GM12878 (cell line): Measurements from ENCODE around the gene PLB1. TPM values are rescaled to one million over a fixed set of nuclear protein-coding genes. Genes with fewer than 3 reads are reported as not detected.

Source experiments
- ATAC-seq: fragments of 200-7000 bp; cut with Tn5 transposase; 3 replicates; pipeline ENCODE4 v1.9.1; 2020; ENCODE audit warnings: mild to moderate bottlenecking, moderate library complexity
- BruUV-seq: library from RNA; stranded (reverse); fragments of 400-500 nt; replicated peaks from 2 replicates; lab custom pipeline; 2021; lab: Mats Ljungman, UMichigan
- CTCF ChIA-PET: fragments of 300-600 bp; sonication (Branson Sonifier 250); formaldehyde crosslinking; extraction: SDS; loops from one replicate; lab custom pipeline; 2021; ENCODE audit warnings: inconsistent platforms; lab: Yijun Ruan, JAX
- POLR2A ChIA-PET: fragments of 350-600 bp; formaldehyde crosslinking; extraction: SDS; loops from one replicate; lab custom pipeline; 2021; ENCODE audit warnings: inconsistent platforms; lab: Charles Lee
- RAD21 ChIA-PET: fragments of 300-600 bp; sonication (Branson Sonifier 250); formaldehyde crosslinking; loops from one replicate; lab custom pipeline; 2023; ENCODE audit warnings: antibody characterized with exemption; ENCODE audit not compliant: unreplicated experiment; lab: Charles Lee
- SMC1A ChIA-PET: fragments of 300-600 bp; sonication (Branson Sonifier 250); formaldehyde crosslinking; loops from one replicate; lab custom pipeline; 2023; ENCODE audit not compliant: unreplicated experiment, uncharacterized antibody; lab: Charles Lee
- DNase-seq: peaks from one replicate; pipeline ENCODE4 v3.0.0-alpha.2; 2011; ENCODE audit warnings: low read depth, low spot score
- FAIRE-seq: peaks from 3 replicates; lab custom pipeline; 2011; peaks lifted over from hg19 to GRCh38; lab: Jason Lieb, UNC
- H2AFZ ChIP-seq: 2 replicates; pipeline ENCODE4 v1.6.0; 2011; ENCODE audit warnings: low read depth, low read length, control low read depth; ENCODE audit not compliant: control insufficient read depth
- H3K27ac ChIP-seq: 2 replicates; pipeline ENCODE4 v1.5.1; 2011; ENCODE audit warnings: control low read depth; ENCODE audit not compliant: control insufficient read depth, insufficient read depth
- H3K27me3 ChIP-seq, 2 experiments: replicated peaks in 1 of 2; 2 replicates each; pipeline versions ENCODE4 v1.6.0 to v1.6.1; 2011; ENCODE audit warnings: low read length in 1 of 2; ENCODE audit not compliant: control insufficient read depth in 2 of 2, insufficient read depth in 2 of 2
- H3K36me3 ChIP-seq, 2 experiments: 2 replicates each; pipeline ENCODE4 v1.5.1; 2011; ENCODE audit warnings: low read length in 1 of 2; ENCODE audit not compliant: control insufficient read depth in 2 of 2, insufficient read depth in 2 of 2
- H3K4me1 ChIP-seq: 2 replicates; pipeline ENCODE4 v1.6.1; 2011; ENCODE audit warnings: mild to moderate bottlenecking, low read length, moderate library complexity, mixed read lengths; ENCODE audit not compliant: control insufficient read depth, insufficient read depth
- H3K4me2 ChIP-seq: 2 replicates; pipeline ENCODE4 v1.6.0; 2011; ENCODE audit warnings: control low read depth; ENCODE audit not compliant: control insufficient read depth, insufficient read depth
- H3K4me3 ChIP-seq: fragments of 200-600 bp; sonication (generic); 2 replicates; pipeline ENCODE4 v1.5.1; 2016
- H3K79me2 ChIP-seq: 2 replicates; pipeline ENCODE4 v1.6.0; 2011; ENCODE audit warnings: low read length; ENCODE audit not compliant: control insufficient read depth, insufficient read depth
- H3K9ac ChIP-seq: 2 replicates; pipeline ENCODE4 v1.8.0; 2011; ENCODE audit warnings: low read length, control low read depth, mixed read lengths; ENCODE audit not compliant: control insufficient read depth, insufficient read depth
- H3K9me3 ChIP-seq: replicated peaks from 3 replicates; pipeline ENCODE4 v1.5.1; 2011; ENCODE audit warnings: mild to moderate bottlenecking, low read length; ENCODE audit not compliant: control insufficient read depth, insufficient read depth
- H4K20me1 ChIP-seq: 2 replicates; pipeline ENCODE4 v1.6.0; 2011; ENCODE audit not compliant: control insufficient read depth, insufficient read depth
- HDGF ChIP-seq: fragments of 450-650 bp; IDR thresholded peaks from 2 replicates; pipeline ENCODE4 v1.6.1; 2016; ENCODE audit warnings: antibody characterized with exemption
- KLF5 ChIP-seq: fragments of 450-650 bp; IDR thresholded peaks from 2 replicates; pipeline ENCODE4 v1.6.1; 2014; ENCODE audit warnings: mild to moderate bottlenecking; ENCODE audit not compliant: partially characterized antibody
- MAX ChIP-seq: IDR thresholded peaks from 2 replicates; pipeline ENCODE4 v1.6.1; 2012; ENCODE audit warnings: low read depth, low read length, improper control_type of control experiment
- MYB ChIP-seq: fragments of 150-350 bp; IDR thresholded peaks from 2 replicates; pipeline ENCODE4 v1.6.1; 2014; ENCODE audit warnings: mild to moderate bottlenecking, low read depth, low read length, borderline replicate concordance
- NR2F1 ChIP-seq: fragments of 450-650 bp; conservative IDR thresholded peaks from 2 replicates; pipeline ENCODE4 v1.6.1; 2017; ENCODE audit warnings: mild to moderate bottlenecking
- PAX5 ChIP-seq: IDR thresholded peaks from 2 replicates; pipeline ENCODE4 v1.6.1; 2011; ENCODE audit warnings: low read depth, low read length, borderline replicate concordance
- PBX3 ChIP-seq: IDR thresholded peaks from 2 replicates; pipeline ENCODE4 v1.6.1; 2011; ENCODE audit warnings: mild to moderate bottlenecking, low read depth, low read length, moderate library complexity; ENCODE audit not compliant: insufficient replicate concordance
- USF2 ChIP-seq: IDR thresholded peaks from 2 replicates; pipeline ENCODE4 v1.6.1; 2011; ENCODE audit warnings: low read depth, low read length, improper control_type of control experiment, borderline replicate concordance
- ZNF24 ChIP-seq: fragments of 450-650 bp; IDR thresholded peaks from 2 replicates; pipeline ENCODE4 v1.6.1; 2017; ENCODE audit warnings: antibody characterized with exemption, mild to moderate bottlenecking
- ZNF592 ChIP-seq: fragments of 450-650 bp; IDR thresholded peaks from 2 replicates; pipeline ENCODE4 v1.6.1; 2017; ENCODE audit warnings: mild to moderate bottlenecking, moderate library complexity
- WGBS: methylation state at CpG from one replicate; pipeline ENCODE4 v1.1.6; 2016; ENCODE audit warnings: low lambda C conversion rate; ENCODE audit not compliant: insufficient replicate concordance, insufficient coverage; ENCODE audit errors: missing lambda C conversion rate; 5-methylcytosine and 5-hydroxymethylcytosine counted together
- in situ Hi-C: fragments of 300-500 bp; cut with MboI; formaldehyde crosslinking; loops from 9 replicates; pipeline ENCODE4 v1.14.3; 2018; ENCODE audit warnings: mixed read lengths
- intact Hi-C: fragments of 100-400 bp; cut with micrococcal nuclease; formaldehyde crosslinking; loops from one replicate; pipeline ENCODE4 v1.14.2; 2022; ENCODE audit not compliant: unreplicated experiment
- polyA plus RNA-seq, 11 experiments: library from polyadenylated mRNA; depleted of rRNA in 4 of 11; unstranded in 6 of 11; stranded (reverse) in 5 of 11; fragments of >200 nt; fragmentation: Nextera tagmentation in 4 of 11; fragmentation: Illumina TruSeq in 1 of 11; extraction: Ambion mirVana in 4 of 11; extraction: Trizol in 1 of 11; gene quantifications; 1 replicate in 1 of 11; 2 replicates in 10 of 11; pipeline versions ENCODE4 v1.2.1 to v1.2.3, GENCODE V29; 2011 to 2016; ENCODE audit warnings: inconsistent platforms in 2 of 11, missing spikeins in 2 of 11, low read depth in 1 of 11
- total RNA-seq, 4 experiments: library from RNA; depleted of rRNA in 3 of 4; stranded (reverse); fragments of >200 nt in 3 of 4; fragmentation: Illumina TruSeq in 1 of 4; extraction: Trizol in 1 of 4; gene quantifications; 2 replicates each; pipeline versions ENCODE4 v1.2.1 to v1.2.3, GENCODE V29; 2013 to 2021

PLB1 gene
- total and polyA plus RNA-seq, 10 of the 15 experiments (the other 5 are each of a cell fraction or from before 2014, with no cell fraction given): 0.03 to 0.49 (median 0.28) TPM

GRCh38 chr2:28582595-28582994 is 86.7 kb downstream of the PLB1 start:
- intact Hi-C loops: no loop called here
- Histone ChIP-seq H4K20me1 (no peaks in the 10 kb centered on the region), H3K9ac (no peak overlapping the region), H3K27me3 (peaks cover 0 to 1% of the 10 kb centered on the region in 2 experiments; a peak in 1 of 4 replicates), H3K4me1 (peaks cover 6% of the 10 kb centered on the region; the same call in 1 of the 2 replicates), H3K9me3 (no peaks in the 10 kb centered on the region), H3K36me3 (no peaks in the 10 kb centered on the region), H2AFZ (no peak overlapping the region), H3K4me3 (no peak overlapping the region), H3K79me2 (no peaks in the 10 kb centered on the region), H3K27ac (no peak overlapping the region), H3K4me2 (no peak overlapping the region)
- no peak for FAIRE-seq
- DNase-seq: no peak
- ChIA-PET SMC1A (no interaction called here), CTCF (interaction anchor here (4.1 kb wide), 1 partner anchor 12 kb away, joined by 22 read pairs; no protein-coding TSS in a partner anchor), POLR2A (no interaction called here), RAD21 (no interaction called here)
- BruUV-seq: no TSS peak
- in situ Hi-C loops: no loop called here
- TF ChIP-seq USF2: no peak
- TF ChIP-seq PAX5: no peak
- TF ChIP-seq NR2F1: no peak
- TF ChIP-seq ZNF592: no peak
- TF ChIP-seq HDGF: no peak
- TF ChIP-seq MAX: no peak
- no peak for TF ChIP-seq ZNF24
- no peak for TF ChIP-seq KLF5
- TF ChIP-seq PBX3: no peak
- no peak for TF ChIP-seq MYB
- WGBS: 17% methylated on average over 5 of the region's 5 CpGs
- ATAC-seq: no peak
